Activated CD8-positive, alpha-beta memory T cell treated with anti-CD3 and anti-CD28 coated beads, Interleukin-2, amount 50 U/mL, for 24 hours (primary cell): ENCODE data around the gene TLL1.

Experiments used
- DNase-seq: peaks from one replicate; pipeline ENCODE4 v3.0.0-alpha.2; 2020; ENCODE audit errors: extremely low read depth

Gene TLL1

GRCh38 chr4:166049036-166049435 lies 176.0 kb downstream of the TLL1 start:
- no peak for DNase-seq

GRCh38 chr4:166064721-166065120 lies 191.7 kb downstream of the TLL1 start:
- DNase-seq: no peak

GRCh38 chr4:166065324-166065723 lies 192.3 kb downstream of the TLL1 start:
- DNase-seq: no peak

- DNase-seq: no peak
Observed at GRCh38 chr4:166066936-166067335, 193.9 kb downstream of the TLL1 start.

- DNase-seq: no peak
Observed at GRCh38 chr4:166067915-166068314, 194.9 kb downstream of the TLL1 start.

- DNase-seq: no peak
Observed at GRCh38 chr4:166073783-166074182, 200.7 kb downstream of the TLL1 start.

GRCh38 chr4:166075599-166075998 lies 202.6 kb downstream of the TLL1 start:
- DNase-seq: no peak

- DNase-seq: no peak
Observed at GRCh38 chr4:166077782-166078181, 204.7 kb downstream of the TLL1 start.

GRCh38 chr4:166078383-166078782 lies 205.3 kb downstream of the TLL1 start:
- no peak for DNase-seq

GRCh38 chr4:166078955-166079354 lies 205.9 kb downstream of the TLL1 start:
- no peak for DNase-seq

GRCh38 chr4:166087569-166087968 lies 214.5 kb downstream of the TLL1 start:
- no peak for DNase-seq

GRCh38 chr4:166088576-166088975 lies 215.5 kb downstream of the TLL1 start:
- no peak for DNase-seq

GRCh38 chr4:166091146-166091545 lies 218.1 kb downstream of the TLL1 start:
- DNase-seq: no peak

- DNase-seq: no peak
Observed at GRCh38 chr4:166091912-166092510, 219.0 kb downstream of the TLL1 start.

- DNase-seq: no peak
Observed at GRCh38 chr4:166092797-166093290, 219.8 kb downstream of the TLL1 start.

GRCh38 chr4:166104623-166105022 lies 231.6 kb downstream of the TLL1 start:
- DNase-seq: no peak

GRCh38 chr4:166121897-166122296 lies 248.9 kb downstream of the TLL1 start:
- no peak for DNase-seq

GRCh38 chr4:166123546-166123945 lies 250.5 kb downstream of the TLL1 start:
- no peak for DNase-seq

GRCh38 chr4:166128403-166128802 lies 255.4 kb downstream of the TLL1 start:
- DNase-seq: no peak

GRCh38 chr4:166134285-166134684 lies 261.2 kb downstream of the TLL1 start:
- DNase-seq: no peak

- no peak for DNase-seq
Observed at GRCh38 chr4:166140951-166141350, 267.9 kb downstream of the TLL1 start.

GRCh38 chr4:166143227-166143626 lies 270.2 kb downstream of the TLL1 start:
- DNase-seq: no peak

- DNase-seq: no peak
Observed at GRCh38 chr4:166144607-166145006, 271.6 kb downstream of the TLL1 start.
